Activated CD8-positive, alpha-beta memory T cell treated with anti-CD3 and anti-CD28 coated beads, Interleukin-2, amount 10 ng/mL, durations not matched to agents 7 days and 5 days (primary cell): ENCODE results near the gene AGBL2. TPM values are rescaled to one million over a fixed set of nuclear protein-coding genes. Genes with fewer than 3 reads are reported as not detected.
A peak's percentile ranks its signal among the peaks of the same experiment; 100 is the strongest.
"Not testable (repeated sequence)": the region's sequence is repeated elsewhere in the genome, so short reads cannot be mapped to it uniquely, and the experiment has no call there.

Source experiments
- ATAC-seq: fragments of 150-1000 bp; cut with Tn5 transposase; one replicate; pipeline ENCODE4 v1.10.0; 2021; ENCODE audit warnings: moderate library complexity
- CTCF ChIA-PET: fragments of 350-600 bp; sonication (Branson Sonifier 250); formaldehyde crosslinking; loops from one replicate; lab custom pipeline; 2021; ENCODE audit warnings: antibody characterized with exemption; lab: Charles Lee
- DNase-seq: peaks from one replicate; pipeline ENCODE4 v3.0.0-alpha.2; 2020
- H3K27ac Mint-ChIP-seq: one replicate; pipeline ENCODE4 v1.8.0; 2021; ENCODE audit warnings: mild to moderate bottlenecking, mixed read lengths
- H3K27me3 Mint-ChIP-seq: one replicate; pipeline ENCODE4 v1.8.0; 2021; ENCODE audit warnings: mixed read lengths
- H3K36me3 Mint-ChIP-seq: one replicate; pipeline ENCODE4 v1.8.0; 2021; ENCODE audit warnings: mild to moderate bottlenecking, mixed read lengths
- H3K4me1 Mint-ChIP-seq: one replicate; pipeline ENCODE4 v1.8.0; 2021; ENCODE audit warnings: mixed read lengths
- H3K4me3 Mint-ChIP-seq: one replicate; pipeline ENCODE4 v1.8.0; 2021; ENCODE audit warnings: mild to moderate bottlenecking, moderate library complexity, mixed read lengths
- H3K9me3 Mint-ChIP-seq: one replicate; pipeline ENCODE4 v1.8.0; 2022; ENCODE audit warnings: low read depth, mixed read lengths
- total RNA-seq, 2 experiments: library from RNA; stranded (reverse); gene quantifications; one replicate each; pipeline ENCODE4 v1.2.3, GENCODE V29; 2021

The AGBL2 gene
- total RNA-seq, 2 experiments from 2014 or later, result 5.6 to 10.3 TPM

DNA sequence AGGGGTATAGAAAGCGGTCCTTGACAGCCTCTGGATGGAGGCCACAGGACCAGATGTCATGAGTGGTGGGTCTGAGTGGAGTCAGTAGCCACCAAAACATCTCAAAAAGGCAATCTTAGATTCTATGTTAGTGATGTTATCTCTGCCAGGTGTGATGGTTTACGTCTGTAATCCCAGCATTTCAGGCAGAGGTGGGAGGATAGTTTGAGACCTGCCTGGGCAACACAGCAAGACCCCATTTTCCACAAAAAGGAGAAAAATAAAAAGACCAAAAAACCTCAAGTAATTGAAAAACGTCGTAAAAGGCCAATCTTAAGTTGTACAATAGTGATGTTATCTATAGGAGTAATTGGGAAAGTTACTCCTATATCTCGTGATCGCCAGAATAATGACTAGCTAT, 69.2 kb downstream of the AGBL2 start:
- Mint-ChIP-seq H3K36me3 (peaks cover 2% of the 10 kb centered on the region), H3K4me3 (no peak overlapping the region), H3K27ac (no peak overlapping the region), H3K9me3 (no peaks in the 10 kb centered on the region), H3K27me3 (no peaks in the 10 kb centered on the region), H3K4me1 (peaks cover 16% of the 10 kb centered on the region)
- ATAC-seq, result no peak
- CTCF ChIA-PET, result no interaction called here
- DNase-seq, result no peak

DNA sequence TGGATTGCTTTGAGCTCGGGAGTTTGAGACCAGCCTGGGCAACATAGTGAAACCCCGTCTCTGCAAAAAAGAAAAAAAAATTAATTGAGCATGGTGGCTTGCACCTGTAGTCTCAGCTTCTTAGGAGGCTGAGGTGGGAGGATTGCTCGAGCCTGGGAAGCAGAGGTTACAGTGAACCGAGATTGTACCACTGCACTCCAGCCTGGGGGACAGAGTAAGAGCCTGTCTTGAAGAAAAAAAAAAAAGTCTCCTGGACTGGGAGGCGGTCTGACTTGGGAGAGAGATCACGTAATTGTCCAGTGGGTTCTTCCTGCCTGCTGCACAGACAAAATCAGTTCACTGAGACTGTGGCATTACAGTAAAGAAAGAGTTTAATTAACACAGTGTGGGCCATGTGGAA, 69.7 kb downstream of the AGBL2 start:
- no peak for DNase-seq
- Mint-ChIP-seq H3K27ac (no peak overlapping the region), H3K9me3 (no peaks in the 10 kb centered on the region), H3K36me3 (peaks cover 2% of the 10 kb centered on the region), H3K4me3 (no peak overlapping the region), H3K4me1 (peaks cover 22% of the 10 kb centered on the region), H3K27me3 (no peaks in the 10 kb centered on the region)
- ATAC-seq, result no peak
- CTCF ChIA-PET, result no interaction called here

GRCh38 chr11:47642099-47642855, 72.9 kb downstream of the AGBL2 start, which contains the start of gene MTCH2:
TSS of gene MTCH2 (minus strand) at chr11:47642559. CDS start at chr11:47642465, 94 bp downstream.
- DNase-seq (peak; percentile 97), ATAC-seq (peak; percentile 92)
- Mint-ChIP-seq H3K9me3 (no peaks in the 10 kb centered on the region), H3K27ac (peak within 1 kb of the TSS; percentile 93), H3K4me1 (peaks cover 36% of the 10 kb centered on the region), H3K4me3 (peak within 1 kb of the TSS; percentile 91), H3K36me3 (peaks cover 12% of the 10 kb centered on the region), H3K27me3 (no peaks in the 10 kb centered on the region)
- CTCF ChIA-PET, result interaction anchor here (1.1 to 1.5 kb wide), 2 partner anchors 67 to 74 kb away, joined by 4 to 6 read pairs; no protein-coding TSS in a partner anchor

- Mint-ChIP-seq H3K4me1 (peaks cover 36% of the 10 kb centered on the region), H3K27ac (peak overlapping the region; percentile 91), H3K36me3 (peaks cover 12% of the 10 kb centered on the region), H3K4me3 (peak overlapping the region; percentile 91), H3K9me3 (no peaks in the 10 kb centered on the region), H3K27me3 (no peaks in the 10 kb centered on the region)
- DNase-seq, result no peak
- CTCF ChIA-PET, result interaction anchor here (0.6 to 1.5 kb wide), 5 partner anchors 32 to 209 kb away, joined by 3 to 6 read pairs (median 4); no protein-coding TSS in a partner anchor
- no peak for ATAC-seq
These were observed 73.5 kb downstream of the AGBL2 start for GRCh38 chr11:47641600-47642098.

GRCh38 chr11:47640506-47640905, 74.7 kb downstream of the AGBL2 start:
- CTCF ChIA-PET, result interaction anchor here (1.5 kb wide), 1 partner anchor 76 kb away, joined by 6 read pairs; no protein-coding TSS in a partner anchor
- not testable (repeated sequence) for H3K9me3 Mint-ChIP-seq, ATAC-seq, H3K27ac Mint-ChIP-seq, DNase-seq, H3K27me3 Mint-ChIP-seq
- Mint-ChIP-seq H3K4me1 (peaks cover 36% of the 10 kb centered on the region), H3K4me3 (peak overlapping the region; percentile 91), H3K36me3 (peaks cover 12% of the 10 kb centered on the region)

GRCh38 chr11:47636331-47636730, 78.8 kb downstream of the AGBL2 start:
- H3K4me1 Mint-ChIP-seq, result peaks cover 23% of the 10 kb centered on the region
- H3K4me3 Mint-ChIP-seq, H3K27me3 Mint-ChIP-seq, ATAC-seq, CTCF ChIA-PET, DNase-seq, H3K9me3 Mint-ChIP-seq, H3K27ac Mint-ChIP-seq: not testable (repeated sequence)
- H3K36me3 Mint-ChIP-seq, result peaks cover 32% of the 10 kb centered on the region

DNA sequence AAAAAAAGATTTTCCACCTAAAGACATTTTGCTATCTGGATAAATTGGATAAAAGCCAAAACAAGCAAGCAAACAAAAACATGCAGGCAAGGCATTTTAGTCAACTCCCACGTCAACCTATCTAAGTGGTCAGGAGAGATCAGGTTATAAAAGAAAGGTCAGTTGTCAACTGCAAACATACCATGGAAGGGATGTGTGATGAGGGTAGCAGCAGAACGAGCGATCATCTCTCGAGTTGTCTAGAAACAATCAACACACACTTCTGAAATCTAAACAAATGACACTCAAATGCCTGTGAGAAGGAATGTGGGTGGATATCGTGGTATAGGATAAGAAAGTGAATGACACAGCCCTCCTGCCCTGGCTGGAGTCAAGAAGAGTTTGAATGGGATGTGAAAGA, 83.7 kb downstream of the AGBL2 start:
- Mint-ChIP-seq H3K4me3 (no peak overlapping the region), H3K27me3 (no peaks in the 10 kb centered on the region), H3K36me3 (peaks cover 46% of the 10 kb centered on the region), H3K27ac (no peak overlapping the region), H3K4me1 (no peaks in the 10 kb centered on the region), H3K9me3 (no peaks in the 10 kb centered on the region)
- no peak for DNase-seq
- CTCF ChIA-PET, result no interaction called here
- ATAC-seq, result no peak

DNA sequence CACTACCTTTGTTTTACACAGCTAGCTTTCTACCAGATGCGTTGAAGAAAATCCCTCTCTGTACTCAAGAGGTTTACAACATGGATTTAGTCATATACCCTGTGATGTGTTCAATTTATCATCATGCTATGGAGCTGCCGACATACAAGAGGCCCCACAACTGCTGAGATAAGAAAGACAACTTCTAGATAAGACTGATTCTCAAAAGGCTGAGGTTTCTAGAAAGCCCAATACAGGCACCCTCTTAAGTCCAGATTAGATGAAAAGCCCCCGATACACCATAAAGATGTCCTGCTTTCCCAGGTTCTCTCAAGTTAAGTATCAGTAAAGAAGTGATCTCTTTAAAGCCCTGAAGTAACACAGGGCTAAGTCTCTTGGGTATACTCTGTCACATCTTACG, 87.1 kb downstream of the AGBL2 start:
- H3K9me3 Mint-ChIP-seq, result no peaks in the 10 kb centered on the region
- CTCF ChIA-PET, result interaction anchor here (0.6 kb wide), 1 partner anchor 55 kb away, joined by 3 read pairs; no protein-coding TSS in a partner anchor
- peaks cover 42% of the 10 kb centered on the region for H3K36me3 Mint-ChIP-seq
- DNase-seq (no peak), ATAC-seq (no peak)
- H3K27me3 Mint-ChIP-seq, result no peaks in the 10 kb centered on the region
- no peak overlapping the region for H3K4me3 Mint-ChIP-seq
- H3K4me1 Mint-ChIP-seq, result no peaks in the 10 kb centered on the region
- no peak overlapping the region for H3K27ac Mint-ChIP-seq

DNA sequence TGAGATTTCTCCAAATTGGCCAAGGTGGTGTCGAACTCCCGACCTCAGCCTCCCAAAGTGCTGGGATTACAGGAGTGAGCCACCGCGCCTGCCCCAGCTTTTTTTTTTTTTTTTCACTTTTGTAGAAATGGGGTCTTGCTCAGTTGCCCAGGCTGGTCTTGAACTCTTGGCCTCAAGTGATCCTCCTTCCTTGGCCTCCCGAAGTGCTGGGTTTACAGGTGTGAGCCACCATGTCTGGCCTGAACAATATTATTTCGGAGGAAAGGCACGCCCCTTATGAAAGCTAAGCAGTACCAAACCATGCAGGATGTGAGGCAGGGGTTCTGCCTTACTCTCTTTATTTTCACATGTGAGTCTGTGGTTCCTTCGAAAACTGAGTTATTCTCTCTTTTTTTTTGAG, 88.9 kb downstream of the AGBL2 start:
- H3K4me3 Mint-ChIP-seq, result no peak overlapping the region
- H3K9me3 Mint-ChIP-seq, result no peaks in the 10 kb centered on the region
- no peak for ATAC-seq
- H3K27me3 Mint-ChIP-seq, result no peaks in the 10 kb centered on the region
- H3K4me1 Mint-ChIP-seq, result no peaks in the 10 kb centered on the region
- no peak overlapping the region for H3K27ac Mint-ChIP-seq
- DNase-seq, result no peak
- CTCF ChIA-PET, result no interaction called here
- peaks cover 39% of the 10 kb centered on the region for H3K36me3 Mint-ChIP-seq

GRCh38 chr11:47620836-47621378, 94.3 kb downstream of the AGBL2 start:
- Mint-ChIP-seq H3K27me3 (no peaks in the 10 kb centered on the region), H3K4me3 (no peak overlapping the region), H3K9me3 (no peaks in the 10 kb centered on the region), H3K36me3 (peaks cover 29% of the 10 kb centered on the region), H3K27ac (no peak overlapping the region), H3K4me1 (peaks cover 23% of the 10 kb centered on the region)
- ATAC-seq (no peak), DNase-seq (no peak)
- CTCF ChIA-PET, result interaction anchor here (1.5 kb wide), 1 partner anchor 232 kb away, joined by 3 read pairs; no protein-coding TSS in a partner anchor

DNA sequence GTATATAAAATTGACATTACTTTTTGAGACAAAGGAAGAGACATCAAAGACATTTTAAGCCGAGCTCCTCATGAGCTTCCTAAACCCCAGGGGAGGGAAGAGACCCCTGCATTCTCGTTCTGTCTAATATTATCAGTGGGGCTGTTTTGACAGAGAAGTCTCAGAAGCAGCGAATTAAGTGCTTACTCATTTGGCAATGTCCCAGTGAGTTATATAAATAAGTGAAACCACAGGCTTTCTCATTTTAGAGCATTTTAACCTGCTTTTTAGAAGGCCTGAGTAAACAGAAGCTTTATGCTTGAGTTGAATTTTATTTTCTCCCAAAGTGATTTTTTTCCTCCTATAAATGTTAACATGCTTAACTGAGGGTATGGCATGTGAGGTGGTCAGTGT, 97.8 kb downstream of the AGBL2 start:
- Mint-ChIP-seq H3K9me3 (no peaks in the 10 kb centered on the region), H3K4me1 (peaks cover 30% of the 10 kb centered on the region), H3K27me3 (no peaks in the 10 kb centered on the region), H3K27ac (no peak overlapping the region), H3K36me3 (peaks cover 21% of the 10 kb centered on the region), H3K4me3 (no peak overlapping the region)
- ATAC-seq (no peak), DNase-seq (no peak)
- CTCF ChIA-PET, result interaction anchor here (0.8 to 1.4 kb wide), 6 partner anchors 31 to 324 kb away, joined by 3 to 5 read pairs (median 3); partner anchors contain the start of genes FAM180B and PTPMT1

DNA sequence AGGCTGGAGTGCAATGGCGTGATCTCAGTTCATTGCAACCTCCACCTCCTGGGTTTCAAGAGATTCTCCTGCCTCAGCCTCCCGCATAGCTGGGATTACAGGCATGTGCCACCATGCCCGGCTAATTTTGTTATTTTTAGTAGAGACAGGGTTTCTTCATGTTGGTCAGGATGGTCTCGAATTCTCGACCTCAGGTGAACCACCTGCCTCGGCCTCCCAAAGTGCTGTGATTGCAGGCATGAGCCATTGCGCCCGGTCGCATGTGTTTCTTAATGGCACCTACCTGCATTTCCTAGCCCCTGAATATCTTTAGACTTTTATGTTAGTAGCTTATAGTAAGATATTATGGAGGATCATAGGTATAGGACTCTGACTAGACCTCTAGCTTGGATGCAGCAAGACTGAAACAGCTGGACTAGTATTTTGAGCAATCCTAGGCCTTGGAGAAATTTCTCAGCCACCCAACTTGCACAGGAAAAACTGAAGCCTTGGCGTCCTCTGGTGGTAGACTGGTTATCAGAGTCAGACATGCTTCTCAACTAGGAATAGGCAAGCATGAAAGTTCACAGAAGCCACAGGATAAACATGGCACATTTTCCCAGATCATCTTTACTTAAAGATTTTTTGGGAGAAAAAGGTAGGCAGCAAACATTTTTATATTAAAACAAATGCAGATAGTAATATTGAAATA, 98.3 kb downstream of the AGBL2 start:
- CTCF ChIA-PET, result interaction anchor here (0.8 to 1.5 kb wide), 10 partner anchors 10 to 323 kb away, joined by 3 to 5 read pairs (median 3); partner anchors contain the start of genes FAM180B and PTPMT1
- DNase-seq (peak; percentile 62), ATAC-seq (peak; percentile 67)
- H3K27ac Mint-ChIP-seq, result no peak overlapping the region
- no peaks in the 10 kb centered on the region for H3K27me3 Mint-ChIP-seq
- peaks cover 18% of the 10 kb centered on the region for H3K36me3 Mint-ChIP-seq
- H3K9me3 Mint-ChIP-seq, result no peaks in the 10 kb centered on the region
- peaks cover 30% of the 10 kb centered on the region for H3K4me1 Mint-ChIP-seq
- H3K4me3 Mint-ChIP-seq, result no peak overlapping the region

DNA sequence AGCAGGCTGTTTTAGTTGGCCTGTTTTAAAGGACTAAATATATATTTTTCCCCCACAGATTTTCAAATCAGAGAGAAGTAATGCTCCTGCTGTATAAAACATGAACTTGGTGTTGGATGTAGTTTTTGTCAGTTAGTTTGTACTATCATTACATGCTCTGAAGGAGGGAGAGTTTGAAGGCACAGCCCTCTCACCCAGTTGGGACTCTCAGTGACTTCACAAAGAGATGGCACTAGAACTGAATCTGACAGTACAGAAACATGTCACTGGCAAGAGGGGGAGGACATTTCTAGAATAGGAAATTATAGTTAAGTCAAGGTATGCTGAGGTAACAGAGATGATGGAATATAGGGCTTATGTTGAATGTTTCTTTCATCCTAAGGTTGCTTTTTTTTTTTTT, 99.9 kb downstream of the AGBL2 start:
- CTCF ChIA-PET, result interaction anchor here (0.8 kb wide), 1 partner anchor 63 kb away, joined by 5 read pairs; no protein-coding TSS in a partner anchor
- H3K4me1 Mint-ChIP-seq, result peaks cover 30% of the 10 kb centered on the region
- ATAC-seq (no peak), DNase-seq (no peak)
- no peaks in the 10 kb centered on the region for H3K9me3 Mint-ChIP-seq
- peak overlapping the region; percentile 12 for H3K27ac Mint-ChIP-seq
- H3K4me3 Mint-ChIP-seq, result no peak overlapping the region
- peaks cover 14% of the 10 kb centered on the region for H3K36me3 Mint-ChIP-seq
- no peaks in the 10 kb centered on the region for H3K27me3 Mint-ChIP-seq
